ENCODE data around the gene ZNF33A.

Gene ZNF33A

DNA sequence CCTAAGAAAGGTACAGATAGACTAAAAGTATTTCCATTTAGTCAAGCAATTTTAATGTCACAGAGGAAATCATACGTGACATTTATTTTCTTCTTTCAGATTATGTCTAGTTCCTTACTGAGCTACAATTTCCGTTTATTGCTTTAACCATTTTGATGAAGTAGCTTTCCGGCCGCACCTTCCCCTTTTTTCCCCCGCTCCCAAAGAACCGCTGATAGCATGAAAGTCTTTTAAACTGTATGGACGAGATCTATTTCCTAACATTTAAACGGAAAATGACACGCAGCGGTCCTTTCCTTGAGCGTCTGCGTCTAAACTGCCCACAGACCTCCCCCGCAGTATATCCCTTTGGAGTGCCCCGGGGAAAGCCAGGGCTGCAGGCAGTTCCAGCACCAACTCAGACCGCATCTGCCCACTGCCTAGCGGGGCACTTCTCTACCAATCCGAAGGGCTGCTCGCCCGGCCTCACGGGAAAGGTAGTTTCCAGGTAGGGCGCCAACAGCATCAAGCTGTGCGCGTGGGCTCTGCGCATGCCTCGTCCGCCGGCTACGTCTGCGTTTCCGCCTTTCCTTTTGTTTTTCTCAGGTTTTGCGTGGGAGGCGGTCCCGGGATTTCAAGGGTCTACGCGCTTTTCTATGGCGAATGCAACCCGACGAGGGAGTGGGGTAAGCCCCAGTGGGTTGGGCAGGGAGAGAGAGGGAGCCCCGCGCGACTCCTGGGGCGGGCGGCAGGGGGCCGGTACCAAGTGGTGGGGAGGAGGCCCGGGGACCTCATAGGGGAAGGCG, at the start of gene ZNF33A:
TSS of gene ZNF33A (plus strand) at position 557 of the 785 bp plus-strand sequence. CDS start 1,667 bp downstream, outside the sequence.
- TF ChIP-seq, protein P1, sequence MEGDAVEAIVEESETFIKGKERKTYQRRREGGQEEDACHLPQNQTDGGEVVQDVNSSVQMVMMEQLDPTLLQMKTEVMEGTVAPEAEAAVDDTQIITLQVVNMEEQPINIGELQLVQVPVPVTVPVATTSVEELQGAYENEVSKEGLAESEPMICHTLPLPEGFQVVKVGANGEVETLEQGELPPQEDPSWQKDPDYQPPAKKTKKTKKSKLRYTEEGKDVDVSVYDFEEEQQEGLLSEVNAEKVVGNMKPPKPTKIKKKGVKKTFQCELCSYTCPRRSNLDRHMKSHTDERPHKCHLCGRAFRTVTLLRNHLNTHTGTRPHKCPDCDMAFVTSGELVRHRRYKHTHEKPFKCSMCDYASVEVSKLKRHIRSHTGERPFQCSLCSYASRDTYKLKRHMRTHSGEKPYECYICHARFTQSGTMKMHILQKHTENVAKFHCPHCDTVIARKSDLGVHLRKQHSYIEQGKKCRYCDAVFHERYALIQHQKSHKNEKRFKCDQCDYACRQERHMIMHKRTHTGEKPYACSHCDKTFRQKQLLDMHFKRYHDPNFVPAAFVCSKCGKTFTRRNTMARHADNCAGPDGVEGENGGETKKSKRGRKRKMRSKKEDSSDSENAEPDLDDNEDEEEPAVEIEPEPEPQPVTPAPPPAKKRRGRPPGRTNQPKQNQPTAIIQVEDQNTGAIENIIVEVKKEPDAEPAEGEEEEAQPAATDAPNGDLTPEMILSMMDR (IDR thresholded peaks at IDR 0.05), result no peak

DNA sequence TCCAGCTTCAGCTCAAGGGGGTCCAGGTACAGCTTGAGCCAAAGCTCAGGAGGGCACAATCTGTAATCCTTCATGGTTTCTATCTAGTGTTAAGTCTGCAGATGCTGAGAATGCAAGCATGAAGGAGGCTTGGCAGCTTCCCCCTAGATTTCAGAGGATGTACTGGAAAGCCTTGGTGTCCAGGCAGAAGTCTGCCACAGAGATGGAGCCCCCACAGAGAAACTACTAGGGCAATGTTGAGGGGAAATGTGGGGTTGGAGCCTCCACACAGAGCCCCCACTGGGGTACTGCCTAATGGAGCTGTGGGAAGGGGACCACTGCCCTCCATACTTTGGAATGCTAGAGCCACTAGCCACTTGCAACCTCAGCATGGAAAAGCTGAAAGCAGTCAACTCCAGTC, 45.5 kb upstream of the ZNF33A start:
- TF ChIP-seq, protein P1 (IDR thresholded peaks at IDR 0.05), result no peak

DNA sequence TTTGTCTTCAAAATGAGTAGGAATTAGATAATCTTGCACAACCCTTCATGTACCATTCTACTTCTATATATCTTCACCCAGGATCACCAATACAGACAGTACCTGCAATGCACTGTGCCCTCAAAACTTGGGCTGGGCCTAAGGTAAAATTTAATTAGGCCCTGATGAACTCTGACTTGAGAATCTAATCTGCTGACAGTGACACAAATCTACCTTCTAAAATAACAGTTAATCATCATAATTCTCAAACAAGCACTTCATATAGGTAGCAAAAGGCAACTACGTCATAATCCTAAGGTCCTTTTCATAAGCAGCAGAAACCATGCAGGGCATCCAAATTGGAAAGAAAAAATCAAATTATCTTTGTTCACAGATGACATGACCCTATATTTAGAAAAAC, 38.1 kb upstream of the ZNF33A start:
- TF ChIP-seq, protein P1 (IDR thresholded peaks at IDR 0.05), result no peak

DNA sequence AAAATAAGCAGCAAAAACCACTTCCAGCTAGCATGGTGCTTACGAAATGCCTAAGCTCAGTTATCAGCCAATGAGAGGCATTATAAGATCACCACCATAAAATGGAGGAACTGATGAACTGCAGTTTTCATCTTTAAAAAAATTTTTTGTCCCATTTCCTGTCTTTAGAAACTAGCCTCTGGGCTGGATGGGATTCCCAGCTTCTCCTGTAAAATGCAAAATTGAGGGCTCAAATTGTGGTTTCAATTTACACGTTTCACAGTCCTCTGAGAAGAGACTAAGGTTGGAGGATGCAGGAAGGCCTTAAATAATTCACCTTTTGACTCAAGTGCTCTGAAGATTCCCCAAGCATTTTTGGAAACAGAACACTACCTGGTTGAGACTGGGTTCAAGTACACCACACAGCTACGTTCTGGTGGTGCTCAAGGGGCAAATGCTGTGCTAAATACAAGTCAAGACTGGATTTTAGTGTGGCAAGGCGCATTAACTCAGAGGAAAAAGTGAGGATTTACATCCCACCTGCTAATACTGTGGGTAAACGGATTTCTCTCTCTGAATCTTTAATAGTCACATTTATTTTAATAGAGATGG, 35.0 kb upstream of the ZNF33A start:
- TF ChIP-seq, protein P1 (IDR thresholded peaks at IDR 0.05), result no peak

DNA sequence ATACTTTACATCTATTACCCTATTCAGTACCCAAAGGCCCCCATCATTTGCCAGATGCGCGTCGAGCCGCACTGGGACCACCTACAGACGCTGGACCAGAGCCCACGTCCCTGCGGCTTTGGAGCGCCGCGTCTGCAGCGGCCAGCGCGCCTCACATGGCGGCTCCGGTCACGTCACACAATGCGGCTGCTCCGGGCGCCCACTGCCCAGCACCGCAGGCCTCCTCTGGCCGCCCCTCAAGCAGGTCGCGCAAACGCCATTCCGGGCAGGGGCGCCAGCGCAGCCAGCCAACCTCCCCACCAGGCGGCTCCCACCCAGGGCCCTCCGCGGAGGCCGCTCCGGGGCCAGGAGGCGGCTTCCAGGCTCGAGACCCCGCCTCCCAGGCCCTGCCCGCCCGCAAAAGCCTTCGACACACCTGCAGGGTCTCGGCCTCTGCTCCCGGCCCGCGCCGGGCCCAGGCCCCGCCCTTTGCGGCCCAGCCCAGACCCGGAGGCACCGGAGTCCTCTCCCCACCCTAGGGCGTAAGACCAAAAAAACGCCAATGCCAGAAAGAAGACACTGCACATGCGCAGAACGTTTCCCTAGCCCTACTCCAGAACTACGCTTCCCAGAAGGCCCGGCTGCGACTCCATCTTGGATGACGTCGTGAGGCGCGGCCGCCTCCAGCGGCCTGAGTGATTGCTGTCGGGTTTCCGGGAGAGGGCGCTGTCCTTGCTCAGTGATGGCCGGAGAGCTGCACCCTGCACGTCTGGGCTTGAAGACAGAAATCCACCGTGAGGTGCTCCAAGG, 34.2 kb upstream of the ZNF33A start, which contains the start of gene ZNF25:
TSS of gene ZNF25 (minus strand) at position 557 of the 789 bp plus-strand sequence. CDS start 4,925 bp downstream, outside the sequence.
- TF ChIP-seq, protein P1 (IDR thresholded peaks at IDR 0.05), result peak; percentile 92

DNA sequence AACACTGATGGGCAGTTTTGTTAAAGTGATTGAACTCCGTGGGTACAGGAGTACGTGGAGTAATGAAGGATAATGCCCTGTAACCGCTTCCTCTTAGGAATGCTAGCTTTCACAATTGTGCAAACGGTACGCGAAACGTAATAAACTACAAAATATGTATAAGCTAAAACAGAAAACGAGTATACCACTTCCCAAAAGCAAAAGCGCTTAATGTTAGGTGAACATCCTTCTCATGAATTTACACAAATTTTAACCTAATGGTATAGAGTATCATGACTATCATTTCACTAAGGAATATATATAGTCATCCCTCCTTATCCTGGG, 33.6 kb upstream of the ZNF33A start:
- TF ChIP-seq, protein P1 (IDR thresholded peaks at IDR 0.05), result peak; percentile 11; the same call in 1 of the 2 replicates

DNA sequence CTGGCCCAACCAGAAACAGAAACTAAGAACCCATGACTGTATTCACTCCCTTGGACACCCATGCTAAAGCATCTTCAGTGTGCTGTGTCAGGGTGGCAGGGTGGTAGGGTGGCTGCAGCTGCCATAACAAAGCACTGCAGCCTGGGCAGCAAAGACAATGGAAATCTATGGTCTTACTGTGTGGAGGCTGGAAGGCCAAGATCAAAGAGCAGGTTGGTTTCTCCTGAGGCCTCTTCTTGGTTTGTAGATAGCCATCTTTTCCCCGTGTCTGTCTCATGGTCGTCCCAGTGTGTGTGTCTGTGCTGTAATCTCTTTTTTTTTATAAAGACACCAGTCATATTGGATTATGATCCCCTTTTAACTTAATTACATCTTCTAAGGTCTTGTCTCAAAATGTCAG, 18.8 kb upstream of the ZNF33A start:
- TF ChIP-seq, protein P1 (IDR thresholded peaks at IDR 0.05), result no peak

Measured in LNCAP (cell line).